PC-9 (cell line): ENCODE results near the gene SPIC.

ENCODE experiments used
- CTCF ChIP-seq: fragments of 200-600 bp; sonication (generic); conservative IDR thresholded peaks from 2 replicates; pipeline ENCODE4 v1.6.1; 2017; ENCODE audit warnings: mixed run types, antibody characterized with exemption, mild to moderate bottlenecking, moderate library complexity
- EZH2 ChIP-seq: fragments of 200-600 bp; sonication (generic); IDR thresholded peaks from 2 replicates; pipeline ENCODE4 v1.8.0; 2017; ENCODE audit warnings: antibody characterized with exemption, low read depth

GRCh38 chr12:101491329-101491728 is 16.2 kb downstream of the SPIC start:
- no peak for TF ChIP-seq CTCF
- TF ChIP-seq EZH2: no peak
